ENCODE results near the gene RBM27. TPM values are rescaled to one million over a fixed set of nuclear protein-coding genes. Genes with fewer than 3 reads are reported as not detected.

Gene RBM27
- total RNA-seq, 2 experiments from 2014 or later: 19.4 to 26.4 TPM

GRCh38 chr5:146164382-146164781 lies 39.0 kb upstream of the RBM27 start:
- no peak for DNase-seq (ENCODE audit: low spot score)
- Histone ChIP-seq H3K27ac (ENCODE audit: low read depth, low read length, poor library complexity, severe bottlenecking) (no peak overlapping the region), H4K20me1 (ENCODE audit: insufficient read depth, low read length) (no peaks in the 10 kb centered on the region), H3K9me2 (ENCODE audit: insufficient read depth, low read length) (no peaks in the 10 kb centered on the region), H3K4me1 (ENCODE audit: insufficient read depth, low read length, poor library complexity, severe bottlenecking) (no peaks in the 10 kb centered on the region), H3K36me3 (ENCODE audit: insufficient read depth, low read length) (peaks cover 95% of the 10 kb centered on the region), H3K4me3 (ENCODE audit: low read depth, low read length, poor library complexity, severe bottlenecking) (no peak overlapping the region), H2AFZ (ENCODE audit: low read length) (no peak overlapping the region), H3K4me2 (ENCODE audit: low read length) (no peak overlapping the region), H3K9me3 (ENCODE audit: low read length) (no peaks in the 10 kb centered on the region), H3K79me2 (ENCODE audit: insufficient read depth, low read depth, low read length) (peaks cover 4% of the 10 kb centered on the region; the same call in 1 of the 2 replicates)
- TF ChIP-seq CTCF (conservative IDR thresholded peaks at IDR 0.05; ENCODE audit: low read length) (no peak), EZH2phosphoT487 (IDR thresholded peaks at IDR 0.05; ENCODE audit: borderline replicate concordance, low read depth, low read length) (no peak)
- intact Hi-C loops (cut with micrococcal nuclease; ENCODE audit: unreplicated experiment): no loop called here
- BruUV-seq (replicated peaks): no TSS peak
- CTCF ChIA-PET (ENCODE audit: unreplicated experiment): no interaction called here
- POLR2A ChIA-PET: interaction anchor here (0.6 kb wide), 1 partner anchor 678 kb away, joined by 4 read pairs; no protein-coding TSS in a partner anchor

- no peak for TF ChIP-seq CTCF (conservative IDR thresholded peaks at IDR 0.05; ENCODE audit: low read length)
- no peak for TF ChIP-seq EZH2phosphoT487 (IDR thresholded peaks at IDR 0.05; ENCODE audit: borderline replicate concordance, low read depth, low read length)
- intact Hi-C loops (cut with micrococcal nuclease; ENCODE audit: unreplicated experiment): no loop called here
- no peaks in the 10 kb centered on the region for H4K20me1 ChIP-seq (ENCODE audit: insufficient read depth, low read length)
- BruUV-seq (replicated peaks): no TSS peak
- H3K36me3 ChIP-seq (ENCODE audit: insufficient read depth, low read length): peaks cover 95% of the 10 kb centered on the region
- no peaks in the 10 kb centered on the region for H3K4me1 ChIP-seq (ENCODE audit: insufficient read depth, low read length, poor library complexity, severe bottlenecking)
- H2AFZ ChIP-seq (ENCODE audit: low read length): no peak overlapping the region
- H3K4me2 ChIP-seq (ENCODE audit: low read length): no peak overlapping the region
- no peak overlapping the region for H3K4me3 ChIP-seq (ENCODE audit: low read depth, low read length, poor library complexity, severe bottlenecking)
- no peak overlapping the region for H3K27ac ChIP-seq (ENCODE audit: low read depth, low read length, poor library complexity, severe bottlenecking)
- ChIA-PET CTCF (ENCODE audit: unreplicated experiment) (no interaction called here), POLR2A (interaction anchor here (0.7 to 1.4 kb wide), 7 partner anchors 10 to 86 kb away, joined by 3 to 5 read pairs (median 4); no protein-coding TSS in a partner anchor)
- H3K79me2 ChIP-seq (ENCODE audit: insufficient read depth, low read depth, low read length): peaks cover 4% of the 10 kb centered on the region; the same call in 1 of the 2 replicates
- no peaks in the 10 kb centered on the region for H3K9me2 ChIP-seq (ENCODE audit: insufficient read depth, low read length)
- no peak for DNase-seq (ENCODE audit: low spot score)
- no peaks in the 10 kb centered on the region for H3K9me3 ChIP-seq (ENCODE audit: low read length)
These were observed 37.9 kb upstream of the RBM27 start for GRCh38 chr5:146165460-146165859.

GRCh38 chr5:146165903-146166302 lies 37.5 kb upstream of the RBM27 start:
- H2AFZ ChIP-seq (ENCODE audit: low read length): no peak overlapping the region
- H3K36me3 ChIP-seq (ENCODE audit: insufficient read depth, low read length): peaks cover 95% of the 10 kb centered on the region
- H3K4me2 ChIP-seq (ENCODE audit: low read length): no peak overlapping the region
- H3K9me2 ChIP-seq (ENCODE audit: insufficient read depth, low read length): no peaks in the 10 kb centered on the region
- BruUV-seq (replicated peaks): no TSS peak
- no peaks in the 10 kb centered on the region for H4K20me1 ChIP-seq (ENCODE audit: insufficient read depth, low read length)
- no peaks in the 10 kb centered on the region for H3K4me1 ChIP-seq (ENCODE audit: insufficient read depth, low read length, poor library complexity, severe bottlenecking)
- ChIA-PET CTCF (ENCODE audit: unreplicated experiment) (no interaction called here), POLR2A (interaction anchor here (0.6 to 1.4 kb wide), 9 partner anchors 11 to 86 kb away, joined by 3 to 5 read pairs (median 4); no protein-coding TSS in a partner anchor)
- no peak for DNase-seq (ENCODE audit: low spot score)
- TF ChIP-seq CTCF (conservative IDR thresholded peaks at IDR 0.05; ENCODE audit: low read length): no peak
- no peak for TF ChIP-seq EZH2phosphoT487 (IDR thresholded peaks at IDR 0.05; ENCODE audit: borderline replicate concordance, low read depth, low read length)
- no peak overlapping the region for H3K4me3 ChIP-seq (ENCODE audit: low read depth, low read length, poor library complexity, severe bottlenecking)
- intact Hi-C loops (cut with micrococcal nuclease; ENCODE audit: unreplicated experiment): no loop called here
- H3K27ac ChIP-seq (ENCODE audit: low read depth, low read length, poor library complexity, severe bottlenecking): no peak overlapping the region
- H3K79me2 ChIP-seq (ENCODE audit: insufficient read depth, low read depth, low read length): peaks cover 5% of the 10 kb centered on the region; the same call in 1 of the 2 replicates
- H3K9me3 ChIP-seq (ENCODE audit: low read length): no peaks in the 10 kb centered on the region
